Measurements from ENCODE around the gene ZNF711. TPM values are rescaled to one million over a fixed set of nuclear protein-coding genes. Genes with fewer than 3 reads are reported as not detected.

ZNF711 gene
- 13.2 TPM for polyA plus RNA-seq (2013, experiment 1 of 2)
- polyA plus RNA-seq (2013, experiment 2 of 2): 13.5 TPM

DNA sequence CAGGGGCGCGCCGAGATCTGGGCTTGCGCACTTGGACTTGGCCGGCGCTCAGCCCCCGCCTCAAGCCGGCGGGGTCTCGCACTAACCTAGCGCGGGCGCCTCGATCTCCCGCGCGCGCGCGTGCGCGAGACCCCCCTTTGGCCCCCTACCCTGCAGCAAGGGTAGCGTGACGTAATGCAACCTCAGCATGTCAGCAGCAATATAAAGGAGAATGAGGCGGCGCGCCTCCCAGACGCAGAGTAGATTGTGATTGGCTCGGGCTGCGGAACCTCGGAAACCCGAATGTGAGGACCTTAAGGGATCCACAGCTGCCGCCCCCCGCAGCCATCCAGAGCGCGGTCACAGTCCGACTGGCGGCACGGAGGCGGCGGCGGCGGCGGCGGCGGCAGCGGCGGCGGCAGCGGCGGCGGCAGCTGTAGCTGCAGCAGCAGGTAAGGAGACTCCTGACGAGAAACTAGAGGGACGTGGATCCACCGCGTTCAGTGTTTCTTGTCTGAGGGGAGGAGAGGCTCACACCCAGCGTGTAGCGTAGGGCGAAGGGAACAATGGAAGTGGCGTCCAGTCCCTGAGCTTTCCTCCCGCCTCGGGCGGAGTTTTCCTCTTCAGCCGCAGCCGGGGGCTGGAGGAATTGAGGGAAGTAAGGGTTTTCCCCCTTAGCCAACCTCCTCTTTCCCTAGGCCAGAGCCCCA lies at the start of gene ZNF711, which contains the start of gene SATL1:
Gene ZNF711 (plus strand): TSS at position 231 of the 689 bp plus-strand sequence. CDS start 3,582 bp downstream, outside the sequence.
Gene SATL1 (minus strand): TSS at position 19 of the 689 bp plus-strand sequence. CDS start 134,811 bp downstream, outside the sequence.
- WGBS (ENCODE audit: extremely low coverage, insufficient coverage, low lambda C conversion rate): no CpG with 5 or more reads among the region's 65 CpGs
- H3K23ac ChIP-seq (ENCODE audit: low read length): no peak within 1 kb of the TSS
- H2BK15ac ChIP-seq (replicated peaks; ENCODE audit: low read depth): no peak within 1 kb of the TSS
- H3K4ac ChIP-seq (ENCODE audit: low read depth, low read length): no peak within 1 kb of the TSS
- H3K27me3 ChIP-seq (ENCODE audit: insufficient read depth, low read length, poor library complexity): no peaks in the 10 kb centered on the region
- no peak within 1 kb of the TSS for H4K5ac ChIP-seq (ENCODE audit: low read length)
- H3K18ac ChIP-seq (ENCODE audit: low read length): peak within 1 kb of the TSS; percentile 47
- H2BK5ac ChIP-seq (ENCODE audit: low read length): peak within 1 kb of the TSS; percentile 39
- no peaks in the 10 kb centered on the region for H3K4me1 ChIP-seq (ENCODE audit: control insufficient read depth, low read depth, low read length)
- peaks cover 24% of the 10 kb centered on the region for H3K79me2 ChIP-seq (ENCODE audit: control insufficient read depth, insufficient read depth, low read length)
- no peak within 1 kb of the TSS for H2BK120ac ChIP-seq (ENCODE audit: low read depth, low read length)
- peak within 1 kb of the TSS; percentile 90 for H3K56ac ChIP-seq (ENCODE audit: low read length)
- H3K36me3 ChIP-seq (ENCODE audit: control insufficient read depth, insufficient read depth, low read length): no peaks in the 10 kb centered on the region
- H3K4me2 ChIP-seq (ENCODE audit: low read length): peak within 1 kb of the TSS; percentile 22
- no peak within 1 kb of the TSS for H4K8ac ChIP-seq (ENCODE audit: low read depth, low read length)
- DNase-seq: peak; percentile 95
- peak within 1 kb of the TSS; percentile 93 for H3K4me3 ChIP-seq (ENCODE audit: low read length)
- no peak within 1 kb of the TSS for H2AK5ac ChIP-seq (ENCODE audit: low read length)
- H3K27ac ChIP-seq (ENCODE audit: low read depth, low read length): peak within 1 kb of the TSS; percentile 72
- H3K9ac ChIP-seq (ENCODE audit: low read length): peak within 1 kb of the TSS; percentile 84
- no peaks in the 10 kb centered on the region for H3K79me1 ChIP-seq (ENCODE audit: low read length)

DNA sequence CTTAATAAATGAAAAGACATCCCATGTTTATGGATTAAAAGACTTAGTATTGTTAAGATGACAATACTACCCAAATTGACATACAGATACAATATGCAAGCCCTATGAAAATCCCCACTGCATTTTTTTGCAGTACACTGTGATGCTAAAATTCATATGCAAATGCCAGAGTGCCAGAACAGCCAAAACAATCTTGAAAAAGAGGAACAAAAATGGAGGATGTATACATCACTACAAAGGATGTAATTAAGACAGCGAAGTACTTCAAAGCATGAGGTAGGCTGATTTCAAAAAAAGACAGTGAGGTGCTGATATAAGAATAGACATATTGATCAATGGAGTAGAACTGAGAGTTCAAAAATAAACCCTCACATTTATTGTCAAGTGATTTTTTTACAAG lies 47.5 kb upstream of the ZNF711 start:
- no peak overlapping the region for H3K4me2 ChIP-seq (ENCODE audit: low read length)
- WGBS (ENCODE audit: extremely low coverage, insufficient coverage, low lambda C conversion rate): no CpG with 5 or more reads among the region's 1 CpG

GRCh38 chrX:85203461-85203970 lies 40.3 kb upstream of the ZNF711 start:
- no peak for DNase-seq
- H3K23ac ChIP-seq (ENCODE audit: low read length): no peak overlapping the region

More for the DNA sequence above, 47.5 kb upstream of the ZNF711 start:
- Histone ChIP-seq H3K27me3 (ENCODE audit: insufficient read depth, low read length, poor library complexity) (no peaks in the 10 kb centered on the region), H3K4me1 (ENCODE audit: control insufficient read depth, low read depth, low read length) (no peaks in the 10 kb centered on the region), H3K9ac (ENCODE audit: low read length) (no peak overlapping the region), H2BK5ac (ENCODE audit: low read length) (no peak overlapping the region), H3K23ac (ENCODE audit: low read length) (no peak overlapping the region), H3K18ac (ENCODE audit: low read length) (no peak overlapping the region), H4K8ac (ENCODE audit: low read depth, low read length) (no peak overlapping the region), H3K4me3 (ENCODE audit: low read length) (no peak overlapping the region), H4K5ac (ENCODE audit: low read length) (no peak overlapping the region), H3K56ac (ENCODE audit: low read length) (no peak overlapping the region), H3K4ac (ENCODE audit: low read depth, low read length) (no peak overlapping the region), H2AK5ac (ENCODE audit: low read length) (no peak overlapping the region), H3K79me1 (ENCODE audit: low read length) (no peaks in the 10 kb centered on the region), H3K36me3 (ENCODE audit: control insufficient read depth, insufficient read depth, low read length) (no peaks in the 10 kb centered on the region), H3K27ac (ENCODE audit: low read depth, low read length) (no peak overlapping the region), H2BK15ac (replicated peaks; ENCODE audit: low read depth) (no peak overlapping the region), H2BK120ac (ENCODE audit: low read depth, low read length) (no peak overlapping the region), H3K79me2 (ENCODE audit: control insufficient read depth, insufficient read depth, low read length) (no peaks in the 10 kb centered on the region)
- no peak for DNase-seq

DNA sequence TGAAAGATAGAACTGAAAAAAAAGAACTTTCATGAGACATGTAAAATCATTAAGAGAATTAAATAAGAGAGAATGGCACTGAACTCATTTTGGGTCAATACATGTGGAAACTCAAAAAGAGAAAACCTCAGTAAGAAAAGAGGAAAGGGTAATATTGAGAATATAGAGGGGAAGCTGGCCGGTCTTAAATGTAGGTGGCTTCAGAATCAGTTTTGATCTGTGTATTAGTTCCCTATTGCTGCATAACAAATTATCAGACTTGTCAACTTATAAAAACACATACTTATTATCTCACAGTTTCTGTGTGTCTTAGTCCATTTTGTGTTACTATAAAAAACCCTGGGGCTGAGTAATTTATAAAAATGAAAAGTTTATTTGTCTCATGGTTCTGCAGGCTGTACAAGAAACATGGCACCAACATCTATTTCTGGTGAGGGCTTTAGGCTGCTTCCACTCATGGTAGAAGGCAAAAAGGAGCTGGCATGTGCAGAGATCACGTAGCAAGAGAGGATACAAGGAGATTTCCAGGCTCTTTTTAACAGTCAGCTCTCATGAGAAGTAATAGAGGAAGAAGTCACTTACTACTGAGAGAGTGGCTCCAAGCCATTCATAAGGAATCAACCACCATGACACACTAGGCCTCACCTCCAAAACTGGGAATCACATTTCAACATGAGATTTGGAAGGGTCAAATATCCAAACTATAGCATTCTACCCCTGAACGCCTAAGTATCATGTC lies 29.8 kb upstream of the ZNF711 start:
- WGBS (ENCODE audit: extremely low coverage, insufficient coverage, low lambda C conversion rate): no CpG with 5 or more reads among the region's 3 CpGs
- Histone ChIP-seq H2BK15ac (replicated peaks; ENCODE audit: low read depth) (no peak overlapping the region), H3K23ac (ENCODE audit: low read length) (no peak overlapping the region), H3K27ac (ENCODE audit: low read depth, low read length) (no peak overlapping the region), H3K36me3 (ENCODE audit: control insufficient read depth, insufficient read depth, low read length) (no peaks in the 10 kb centered on the region), H2AK5ac (ENCODE audit: low read length) (no peak overlapping the region), H3K4ac (ENCODE audit: low read depth, low read length) (no peak overlapping the region), H2BK120ac (ENCODE audit: low read depth, low read length) (no peak overlapping the region), H4K5ac (ENCODE audit: low read length) (no peak overlapping the region), H3K4me1 (ENCODE audit: control insufficient read depth, low read depth, low read length) (no peaks in the 10 kb centered on the region), H3K9ac (ENCODE audit: low read length) (no peak overlapping the region), H4K8ac (ENCODE audit: low read depth, low read length) (no peak overlapping the region), H3K27me3 (ENCODE audit: insufficient read depth, low read length, poor library complexity) (no peaks in the 10 kb centered on the region), H3K79me1 (ENCODE audit: low read length) (no peaks in the 10 kb centered on the region), H3K79me2 (ENCODE audit: control insufficient read depth, insufficient read depth, low read length) (no peaks in the 10 kb centered on the region), H3K18ac (ENCODE audit: low read length) (no peak overlapping the region), H3K4me2 (ENCODE audit: low read length) (no peak overlapping the region), H2BK5ac (ENCODE audit: low read length) (no peak overlapping the region), H3K4me3 (ENCODE audit: low read length) (no peak overlapping the region), H3K56ac (ENCODE audit: low read length) (no peak overlapping the region)
- DNase-seq: no peak

More at GRCh38 chrX:85203461-85203970, 40.3 kb upstream of the ZNF711 start:
- no peak overlapping the region for H3K4me3 ChIP-seq (ENCODE audit: low read length)
- no peak overlapping the region for H2AK5ac ChIP-seq (ENCODE audit: low read length)
- no peaks in the 10 kb centered on the region for H3K79me2 ChIP-seq (ENCODE audit: control insufficient read depth, insufficient read depth, low read length)
- no peak overlapping the region for H3K9ac ChIP-seq (ENCODE audit: low read length)
- no peaks in the 10 kb centered on the region for H3K36me3 ChIP-seq (ENCODE audit: control insufficient read depth, insufficient read depth, low read length)
- no peak overlapping the region for H2BK15ac ChIP-seq (replicated peaks; ENCODE audit: low read depth)
- no peak overlapping the region for H3K56ac ChIP-seq (ENCODE audit: low read length)
- WGBS (ENCODE audit: extremely low coverage, insufficient coverage, low lambda C conversion rate): no CpG with 5 or more reads among the region's 8 CpGs
- H4K8ac ChIP-seq (ENCODE audit: low read depth, low read length): no peak overlapping the region
- no peaks in the 10 kb centered on the region for H3K4me1 ChIP-seq (ENCODE audit: control insufficient read depth, low read depth, low read length)
- no peaks in the 10 kb centered on the region for H3K79me1 ChIP-seq (ENCODE audit: low read length)
- no peak overlapping the region for H3K4ac ChIP-seq (ENCODE audit: low read depth, low read length)
- no peak overlapping the region for H3K4me2 ChIP-seq (ENCODE audit: low read length)
- no peak overlapping the region for H4K5ac ChIP-seq (ENCODE audit: low read length)
- no peak overlapping the region for H2BK120ac ChIP-seq (ENCODE audit: low read depth, low read length)
- no peak overlapping the region for H2BK5ac ChIP-seq (ENCODE audit: low read length)
- H3K27me3 ChIP-seq (ENCODE audit: insufficient read depth, low read length, poor library complexity): no peaks in the 10 kb centered on the region
- H3K27ac ChIP-seq (ENCODE audit: low read depth, low read length): no peak overlapping the region
- H3K18ac ChIP-seq (ENCODE audit: low read length): no peak overlapping the region

GRCh38 chrX:85215946-85216345 lies 27.8 kb upstream of the ZNF711 start:
- Histone ChIP-seq H2AK5ac (ENCODE audit: low read length) (no peak overlapping the region), H3K56ac (ENCODE audit: low read length) (no peak overlapping the region), H3K79me2 (ENCODE audit: control insufficient read depth, insufficient read depth, low read length) (no peaks in the 10 kb centered on the region), H4K5ac (ENCODE audit: low read length) (no peak overlapping the region), H3K4me1 (ENCODE audit: control insufficient read depth, low read depth, low read length) (no peaks in the 10 kb centered on the region), H3K23ac (ENCODE audit: low read length) (no peak overlapping the region), H3K9ac (ENCODE audit: low read length) (no peak overlapping the region), H3K4ac (ENCODE audit: low read depth, low read length) (no peak overlapping the region), H3K27ac (ENCODE audit: low read depth, low read length) (no peak overlapping the region), H2BK15ac (replicated peaks; ENCODE audit: low read depth) (no peak overlapping the region), H4K8ac (ENCODE audit: low read depth, low read length) (no peak overlapping the region), H3K18ac (ENCODE audit: low read length) (no peak overlapping the region), H3K4me2 (ENCODE audit: low read length) (no peak overlapping the region), H3K4me3 (ENCODE audit: low read length) (no peak overlapping the region), H3K36me3 (ENCODE audit: control insufficient read depth, insufficient read depth, low read length) (no peaks in the 10 kb centered on the region), H2BK5ac (ENCODE audit: low read length) (no peak overlapping the region), H3K79me1 (ENCODE audit: low read length) (no peaks in the 10 kb centered on the region), H3K27me3 (ENCODE audit: insufficient read depth, low read length, poor library complexity) (no peaks in the 10 kb centered on the region), H2BK120ac (ENCODE audit: low read depth, low read length) (no peak overlapping the region)
- no peak for DNase-seq
- WGBS (ENCODE audit: extremely low coverage, insufficient coverage, low lambda C conversion rate): no CpG with 5 or more reads among the region's 1 CpG
